Loucy (cell line): Measurements from ENCODE around the gene UNC45A.

Experiments used
- H2AFZ ChIP-seq: fragments of 200-600 bp; sonication (generic); 2 replicates; pipeline ENCODE4 v1.6.0; 2016; ENCODE audit warnings: antibody characterized with exemption, mild to moderate bottlenecking, low read length, moderate library complexity
- H3F3A ChIP-seq: fragments of 200-600 bp; 2 replicates; pipeline ENCODE4 v1.6.0; 2016; ENCODE audit warnings: antibody characterized with exemption, low read depth, mild to moderate bottlenecking
- H3K27me3 ChIP-seq: fragments of 200-600 bp; sonication (generic); 2 replicates; pipeline ENCODE4 v1.6.1; 2014; ENCODE audit warnings: low read length, mild to moderate bottlenecking; ENCODE audit not compliant: insufficient read depth, poor library complexity, severe bottlenecking
- H3K36me3 ChIP-seq: fragments of 200-600 bp; sonication (generic); 2 replicates; pipeline ENCODE4 v1.6.1; 2016; ENCODE audit warnings: low read length; ENCODE audit not compliant: insufficient read depth
- H3K4me1 ChIP-seq: fragments of 200-600 bp; sonication (generic); 2 replicates; pipeline ENCODE4 v1.5.1; 2014; ENCODE audit warnings: low read length, mild to moderate bottlenecking; ENCODE audit not compliant: insufficient read depth, poor library complexity, severe bottlenecking
- H3K4me2 ChIP-seq: fragments of 200-600 bp; sonication (generic); 2 replicates; pipeline ENCODE4 v1.6.0; 2014; ENCODE audit warnings: antibody characterized with exemption, low read length, low read depth, mild to moderate bottlenecking; ENCODE audit not compliant: poor library complexity, severe bottlenecking
- H3K4me3 ChIP-seq: fragments of 200-600 bp; sonication (generic); 2 replicates; pipeline ENCODE4 v1.5.1; 2014; ENCODE audit warnings: low read length, mild to moderate bottlenecking, mixed read lengths; ENCODE audit not compliant: poor library complexity, severe bottlenecking
- H3K79me2 ChIP-seq: fragments of 200-600 bp; sonication (generic); 2 replicates; pipeline ENCODE4 v1.6.1; 2014; ENCODE audit warnings: low read length; ENCODE audit not compliant: insufficient read depth
- H3K9ac ChIP-seq: fragments of 200-600 bp; sonication (generic); 2 replicates; pipeline ENCODE4 v1.6.0; 2014; ENCODE audit warnings: mild to moderate bottlenecking, low read depth, low read length, moderate library complexity; ENCODE audit not compliant: poor library complexity, severe bottlenecking
- H3K9me2 ChIP-seq: fragments of 200-600 bp; sonication (generic); replicated peaks from 2 replicates; pipeline ENCODE4 v1.6.1; 2016; ENCODE audit warnings: low read depth, low read length, mixed read lengths
- H3K9me3 ChIP-seq: fragments of 200-600 bp; sonication (generic); 2 replicates; pipeline ENCODE4 v1.6.1; 2014; ENCODE audit warnings: mild to moderate bottlenecking, antibody characterized with exemption, low read length, low read depth; ENCODE audit not compliant: insufficient read depth
- H4K20me1 ChIP-seq: fragments of 200-600 bp; sonication (generic); 2 replicates; pipeline ENCODE4 v1.6.0; 2014; ENCODE audit warnings: antibody characterized with exemption, low read length, mild to moderate bottlenecking; ENCODE audit not compliant: insufficient read depth, poor library complexity, severe bottlenecking
- EZH2phosphoT487 ChIP-seq: fragments of 200-600 bp; IDR thresholded peaks from 2 replicates; pipeline ENCODE4 v1.6.1; 2018; ENCODE audit warnings: antibody characterized with exemption, mild to moderate bottlenecking, moderate library complexity, borderline replicate concordance
- TF ChIP-seq, protein P1 (sequence below): fragments of 200-600 bp; sonication (generic); conservative IDR thresholded peaks from 2 replicates; pipeline ENCODE4 v1.5.1; 2014; ENCODE audit warnings: mild to moderate bottlenecking, antibody characterized with exemption, low read length

UNC45A gene

DNA sequence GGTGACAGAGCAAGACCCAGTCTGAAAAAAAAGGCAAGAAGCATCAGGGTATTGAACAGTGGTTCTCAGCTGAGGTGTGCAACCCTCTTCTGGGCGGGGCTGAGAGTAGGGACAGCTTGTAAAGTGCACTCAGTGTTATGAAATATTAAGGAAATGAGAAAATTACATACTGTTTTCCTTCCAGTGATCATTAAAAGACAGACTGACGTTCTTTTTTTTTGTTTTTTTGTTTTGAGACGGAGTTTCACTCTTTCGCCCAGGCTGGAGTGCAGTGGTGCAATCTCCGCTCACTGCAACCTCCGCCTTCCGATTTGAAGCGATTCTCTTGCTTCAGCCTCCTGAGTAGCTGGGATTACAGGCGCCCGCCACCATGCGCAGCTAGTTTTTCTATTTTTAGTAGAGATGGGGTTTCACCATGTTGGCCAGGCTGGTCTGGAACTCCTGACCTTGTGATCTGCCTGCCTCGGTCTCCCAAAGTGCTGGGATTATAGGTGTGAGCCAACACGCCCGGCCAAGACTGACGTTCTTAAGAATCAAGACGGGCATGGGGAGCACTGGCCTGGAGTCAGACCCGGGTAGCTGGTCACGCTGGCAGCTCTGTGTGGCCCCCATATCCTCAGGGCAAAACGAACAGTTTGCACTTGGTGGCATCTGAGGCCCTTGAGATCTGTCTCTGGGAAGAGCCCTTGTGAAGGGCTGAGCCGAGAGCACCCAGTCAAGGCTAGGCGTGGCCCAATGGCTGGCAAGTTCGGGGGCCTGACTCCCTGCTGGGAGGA lies 20.6 kb upstream of the UNC45A start:
- Histone ChIP-seq H3K36me3 (peaks cover 25% of the 10 kb centered on the region; the same call in 1 of the 2 replicates), H3K9me2 (no peaks in the 10 kb centered on the region), H3K27me3 (no peaks in the 10 kb centered on the region), H3K79me2 (no peaks in the 10 kb centered on the region), H2AFZ (no peak overlapping the region), H3K9me3 (no peaks in the 10 kb centered on the region), H4K20me1 (no peaks in the 10 kb centered on the region), H3K9ac (no peak overlapping the region), H3K4me3 (no peak overlapping the region), H3K4me1 (no peaks in the 10 kb centered on the region), H3K4me2 (no peak overlapping the region), H3F3A (no peaks in the 10 kb centered on the region)
- TF ChIP-seq, protein P1, sequence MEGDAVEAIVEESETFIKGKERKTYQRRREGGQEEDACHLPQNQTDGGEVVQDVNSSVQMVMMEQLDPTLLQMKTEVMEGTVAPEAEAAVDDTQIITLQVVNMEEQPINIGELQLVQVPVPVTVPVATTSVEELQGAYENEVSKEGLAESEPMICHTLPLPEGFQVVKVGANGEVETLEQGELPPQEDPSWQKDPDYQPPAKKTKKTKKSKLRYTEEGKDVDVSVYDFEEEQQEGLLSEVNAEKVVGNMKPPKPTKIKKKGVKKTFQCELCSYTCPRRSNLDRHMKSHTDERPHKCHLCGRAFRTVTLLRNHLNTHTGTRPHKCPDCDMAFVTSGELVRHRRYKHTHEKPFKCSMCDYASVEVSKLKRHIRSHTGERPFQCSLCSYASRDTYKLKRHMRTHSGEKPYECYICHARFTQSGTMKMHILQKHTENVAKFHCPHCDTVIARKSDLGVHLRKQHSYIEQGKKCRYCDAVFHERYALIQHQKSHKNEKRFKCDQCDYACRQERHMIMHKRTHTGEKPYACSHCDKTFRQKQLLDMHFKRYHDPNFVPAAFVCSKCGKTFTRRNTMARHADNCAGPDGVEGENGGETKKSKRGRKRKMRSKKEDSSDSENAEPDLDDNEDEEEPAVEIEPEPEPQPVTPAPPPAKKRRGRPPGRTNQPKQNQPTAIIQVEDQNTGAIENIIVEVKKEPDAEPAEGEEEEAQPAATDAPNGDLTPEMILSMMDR = no peak
- no peak for TF ChIP-seq EZH2phosphoT487

DNA sequence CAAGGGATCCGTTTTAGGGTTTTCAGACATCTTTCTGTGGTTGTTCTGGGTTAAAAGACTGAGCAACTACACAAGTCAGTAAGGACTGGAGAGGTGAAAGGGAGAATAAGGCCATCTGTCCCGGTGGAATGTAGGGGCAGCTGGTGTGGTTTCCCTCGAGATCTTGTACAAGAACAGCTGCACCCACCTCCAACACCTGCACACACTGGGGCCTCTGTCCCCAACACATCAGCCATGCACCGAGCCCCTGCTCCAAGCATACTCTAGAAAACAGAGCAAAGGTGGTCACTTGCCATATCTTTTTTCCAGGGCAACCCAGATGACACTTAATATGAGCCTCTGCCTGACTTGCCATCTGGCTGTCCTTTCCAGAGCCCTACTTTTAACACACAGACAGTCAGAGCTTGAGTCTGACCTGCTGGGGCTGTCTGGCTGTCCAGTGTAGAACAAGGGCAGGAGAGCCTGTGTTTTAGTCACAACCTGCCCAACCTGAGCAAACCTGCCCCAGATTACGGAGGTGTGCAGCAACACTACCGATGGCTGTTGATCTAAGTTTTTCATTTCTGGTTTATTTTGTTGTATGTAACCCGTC lies 19.8 kb upstream of the UNC45A start:
- H3K4me2 ChIP-seq = no peak overlapping the region

GRCh38 chr15:90915808-90916440 lies 19.2 kb upstream of the UNC45A start:
- H3F3A ChIP-seq = no peaks in the 10 kb centered on the region
- H3K79me2 ChIP-seq = no peaks in the 10 kb centered on the region
- TF ChIP-seq, protein P1 = no peak
- no peak for TF ChIP-seq EZH2phosphoT487
- H4K20me1 ChIP-seq = no peaks in the 10 kb centered on the region
- no peaks in the 10 kb centered on the region for H3K27me3 ChIP-seq
- H3K9me2 ChIP-seq = no peaks in the 10 kb centered on the region
- no peaks in the 10 kb centered on the region for H3K9me3 ChIP-seq
- no peak overlapping the region for H2AFZ ChIP-seq
- H3K9ac ChIP-seq = no peak overlapping the region
- H3K36me3 ChIP-seq = peaks cover 23% of the 10 kb centered on the region; the same call in 1 of the 2 replicates
- no peak overlapping the region for H3K4me3 ChIP-seq
- H3K4me2 ChIP-seq = no peak overlapping the region
- H3K4me1 ChIP-seq = no peaks in the 10 kb centered on the region

More for the DNA sequence above, 19.8 kb upstream of the UNC45A start:
- H2AFZ ChIP-seq = no peak overlapping the region
- no peaks in the 10 kb centered on the region for H4K20me1 ChIP-seq
- no peak overlapping the region for H3K4me3 ChIP-seq
- H3K4me1 ChIP-seq = no peaks in the 10 kb centered on the region
- H3K36me3 ChIP-seq = peaks cover 25% of the 10 kb centered on the region; the same call in 1 of the 2 replicates
- no peaks in the 10 kb centered on the region for H3K27me3 ChIP-seq
- H3K9me2 ChIP-seq = no peaks in the 10 kb centered on the region
- TF ChIP-seq, protein P1 = no peak
- no peak for TF ChIP-seq EZH2phosphoT487
- H3K9me3 ChIP-seq = no peaks in the 10 kb centered on the region
- H3K9ac ChIP-seq = no peak overlapping the region
- no peaks in the 10 kb centered on the region for H3K79me2 ChIP-seq
- H3F3A ChIP-seq = no peaks in the 10 kb centered on the region
